SK-N-SH treated with all-trans-retinoic acid at 6 μM for 48 hours (cell line): ENCODE results near the gene KIAA1671.
A peak's percentile ranks its signal among the peaks of the same experiment; 100 is the strongest.

Experiments
- ATAC-seq: fragments of 200-7000 bp; cut with Tn5 transposase; 3 replicates; pipeline ENCODE4 v1.9.1; 2020; ENCODE audit warnings: mild to moderate bottlenecking, moderate library complexity
- ARNTL ChIP-seq: fragments of 450-650 bp; formaldehyde crosslinking; IDR thresholded peaks from 2 replicates; pipeline ENCODE4 v1.5.0; 2020; ENCODE audit warnings: low read depth, mild to moderate bottlenecking, moderate library complexity, borderline replicate concordance
- BACH2 ChIP-seq: fragments of 250-450 bp; sonication (Bioruptor Pico); IDR thresholded peaks from 2 replicates; pipeline ENCODE4 v1.9.0; 2021; ENCODE audit warnings: mild to moderate bottlenecking, borderline replicate concordance
- CSDC2 ChIP-seq: fragments of 250-450 bp; sonication (Bioruptor Pico); IDR thresholded peaks from 2 replicates; pipeline ENCODE4 v1.5.0; 2020; ENCODE audit warnings: mild to moderate bottlenecking, moderate library complexity
- CSRNP3 ChIP-seq: fragments of 250-450 bp; sonication (Bioruptor Pico); IDR thresholded peaks from 2 replicates; pipeline ENCODE4 v1.5.1; 2021; ENCODE audit warnings: mild to moderate bottlenecking, moderate library complexity
- ESRRG ChIP-seq: fragments of 250-450 bp; sonication (Bioruptor Pico); IDR thresholded peaks from 2 replicates; pipeline ENCODE4 v1.6.1; 2021; ENCODE audit warnings: mild to moderate bottlenecking
- GLIS3 ChIP-seq: fragments of 250-450 bp; sonication (Bioruptor Pico); IDR thresholded peaks from 2 replicates; pipeline ENCODE4 v1.5.0; 2020; ENCODE audit warnings: mild to moderate bottlenecking, moderate library complexity
- ISL1 ChIP-seq: fragments of 250-450 bp; sonication (Bioruptor Pico); IDR thresholded peaks from 2 replicates; pipeline ENCODE4 v2.1.2; 2022; ENCODE audit warnings: mild to moderate bottlenecking, moderate library complexity
- OSR1 ChIP-seq: fragments of 250-450 bp; sonication (Bioruptor Pico); IDR thresholded peaks from 2 replicates; pipeline ENCODE4 v1.8.0; 2022; ENCODE audit warnings: moderate library complexity, mild to moderate bottlenecking, inconsistent platforms
- PATZ1 ChIP-seq: fragments of 250-450 bp; sonication (Bioruptor Pico); IDR thresholded peaks from 2 replicates; pipeline ENCODE4 v1.8.0; 2020; ENCODE audit warnings: mild to moderate bottlenecking, moderate library complexity, borderline replicate concordance
- PPARA ChIP-seq: fragments of 250-450 bp; sonication (Bioruptor Pico); IDR thresholded peaks from 2 replicates; pipeline ENCODE4 v1.5.0; 2020; ENCODE audit warnings: mild to moderate bottlenecking, borderline replicate concordance
- RARB ChIP-seq: fragments of 250-450 bp; sonication (Bioruptor Pico); IDR thresholded peaks from 2 replicates; pipeline ENCODE4 v1.8.0; 2021; ENCODE audit warnings: mild to moderate bottlenecking, moderate library complexity
- SNAI2 ChIP-seq: fragments of 250-450 bp; sonication (Bioruptor Pico); IDR thresholded peaks from 2 replicates; pipeline ENCODE4 v1.5.0; 2020; ENCODE audit warnings: mild to moderate bottlenecking, moderate library complexity
- TCF4 ChIP-seq: fragments of 250-450 bp; sonication (Bioruptor Pico); IDR thresholded peaks from 2 replicates; pipeline ENCODE4 v1.8.0; 2021; ENCODE audit warnings: mild to moderate bottlenecking, moderate library complexity, borderline replicate concordance
- TOX ChIP-seq: fragments of 250-450 bp; sonication (Bioruptor Pico); IDR thresholded peaks from 2 replicates; pipeline ENCODE4 v1.8.0; 2021; ENCODE audit warnings: mild to moderate bottlenecking, moderate library complexity, borderline replicate concordance
- TSHZ2 ChIP-seq: fragments of 250-450 bp; sonication (Bioruptor Pico); IDR thresholded peaks from 2 replicates; pipeline ENCODE4 v1.5.0; 2020; ENCODE audit warnings: mild to moderate bottlenecking, moderate library complexity
- ZC3H10 ChIP-seq: fragments of 250-450 bp; sonication (Bioruptor Pico); IDR thresholded peaks from 2 replicates; pipeline ENCODE4 v1.5.1; 2021; ENCODE audit warnings: mild to moderate bottlenecking, moderate library complexity
- ZFP3 ChIP-seq: fragments of 250-450 bp; sonication (Bioruptor Pico); IDR thresholded peaks from 2 replicates; pipeline ENCODE4 v1.5.0; 2020; ENCODE audit warnings: mild to moderate bottlenecking, moderate library complexity
- ZFP30 ChIP-seq: fragments of 450-650 bp; formaldehyde crosslinking; IDR thresholded peaks from 2 replicates; pipeline ENCODE4 v1.5.0; 2022; ENCODE audit warnings: mild to moderate bottlenecking, moderate library complexity
- ZNF8 ChIP-seq: fragments of 450-650 bp; formaldehyde crosslinking; IDR thresholded peaks from 2 replicates; pipeline ENCODE4 v1.5.0; 2020; ENCODE audit warnings: mild to moderate bottlenecking, moderate library complexity

The KIAA1671 gene

GRCh38 chr22:25021976-25022711 is 69.6 kb downstream of the KIAA1671 start:
- ATAC-seq, result no peak
- TF ChIP-seq CSRNP3 (CRISPR knock-in tag) (no peak), TOX (CRISPR knock-in tag) (no peak)

GRCh38 chr22:25023879-25024278 is 71.4 kb downstream of the KIAA1671 start:
- ATAC-seq, result peak; percentile 71
- TF ChIP-seq ZNF8 (CRISPR knock-in tag) (no peak), TOX (CRISPR knock-in tag) (no peak), ESRRG (no peak), PPARA (CRISPR knock-in tag) (no peak), TCF4 (no peak), ZFP30 (no peak), ARNTL (CRISPR knock-in tag) (no peak), TSHZ2 (CRISPR knock-in tag) (no peak), CSRNP3 (CRISPR knock-in tag) (no peak), ISL1 (no peak), RARB (CRISPR knock-in tag) (no peak), ZFP3 (CRISPR knock-in tag) (no peak), GLIS3 (CRISPR knock-in tag) (no peak), ZC3H10 (CRISPR knock-in tag) (no peak), CSDC2 (CRISPR knock-in tag) (no peak), OSR1 (no peak), BACH2 (CRISPR knock-in tag) (no peak)

GRCh38 chr22:25024895-25025294 is 72.4 kb downstream of the KIAA1671 start:
- no peak for ATAC-seq
- no peak for TF ChIP-seq ESRRG
- TF ChIP-seq PPARA (CRISPR knock-in tag), result no peak

- TF ChIP-seq GLIS3 (CRISPR knock-in tag), result no peak
- TF ChIP-seq PATZ1 (CRISPR knock-in tag), result no peak
- TF ChIP-seq OSR1, result no peak
- no peak for TF ChIP-seq SNAI2 (CRISPR knock-in tag)
- no peak for TF ChIP-seq RARB (CRISPR knock-in tag)
- no peak for TF ChIP-seq ARNTL (CRISPR knock-in tag)
- TF ChIP-seq ZFP3 (CRISPR knock-in tag), result no peak
- ATAC-seq, result peak; percentile 70
These were observed 73.2 kb downstream of the KIAA1671 start for GRCh38 chr22:25025491-25026400.
